NCI-H1436 (cell line): ENCODE data around the gene PRKAR1B.
"Not testable (repeated sequence)": the region's sequence is repeated elsewhere in the genome, so short reads cannot be mapped to it uniquely, and the experiment has no call there.

ENCODE experiments used
- DNase-seq: peaks from one replicate; lab custom pipeline; 2025; lab: John Stamatoyannopoulos, UW

The PRKAR1B gene

GRCh38 chr7:553636-554111 lies 173.4 kb downstream of the PRKAR1B start:
- no peak for DNase-seq

- no peak for DNase-seq
Observed at GRCh38 chr7:552868-553635, 174.0 kb downstream of the PRKAR1B start.

- not testable (repeated sequence) for DNase-seq
Observed at GRCh38 chr7:552151-552867, 174.8 kb downstream of the PRKAR1B start.

- not testable (repeated sequence) for DNase-seq
Observed at GRCh38 chr7:551615-551970, 175.5 kb downstream of the PRKAR1B start.

- DNase-seq, result no peak
Observed at GRCh38 chr7:550881-551614, 176.0 kb downstream of the PRKAR1B start.

GRCh38 chr7:549891-550625 lies 177.0 kb downstream of the PRKAR1B start:
- DNase-seq, result no peak

- no peak for DNase-seq
Observed at GRCh38 chr7:549066-549890, 177.8 kb downstream of the PRKAR1B start.

- no peak for DNase-seq
Observed at GRCh38 chr7:548401-548800, 178.7 kb downstream of the PRKAR1B start.

GRCh38 chr7:545470-545869 lies 181.6 kb downstream of the PRKAR1B start:
- DNase-seq, result no peak

GRCh38 chr7:544338-545221 lies 182.5 kb downstream of the PRKAR1B start:
- no peak for DNase-seq

- no peak for DNase-seq
Observed at GRCh38 chr7:543501-544337, 183.4 kb downstream of the PRKAR1B start.

GRCh38 chr7:542713-543500 lies 184.2 kb downstream of the PRKAR1B start:
- DNase-seq, result no peak

- DNase-seq, result no peak
Observed at GRCh38 chr7:542131-542712, 184.9 kb downstream of the PRKAR1B start.

- DNase-seq, result no peak
Observed at GRCh38 chr7:541661-542060, 185.4 kb downstream of the PRKAR1B start.

GRCh38 chr7:540997-541396 lies 186.1 kb downstream of the PRKAR1B start:
- DNase-seq, result no peak

GRCh38 chr7:540579-540978 lies 186.5 kb downstream of the PRKAR1B start:
- no peak for DNase-seq

GRCh38 chr7:539731-540411 lies 187.2 kb downstream of the PRKAR1B start:
- DNase-seq, result no peak
